ENCODE data around the gene ZNF628.

DNA sequence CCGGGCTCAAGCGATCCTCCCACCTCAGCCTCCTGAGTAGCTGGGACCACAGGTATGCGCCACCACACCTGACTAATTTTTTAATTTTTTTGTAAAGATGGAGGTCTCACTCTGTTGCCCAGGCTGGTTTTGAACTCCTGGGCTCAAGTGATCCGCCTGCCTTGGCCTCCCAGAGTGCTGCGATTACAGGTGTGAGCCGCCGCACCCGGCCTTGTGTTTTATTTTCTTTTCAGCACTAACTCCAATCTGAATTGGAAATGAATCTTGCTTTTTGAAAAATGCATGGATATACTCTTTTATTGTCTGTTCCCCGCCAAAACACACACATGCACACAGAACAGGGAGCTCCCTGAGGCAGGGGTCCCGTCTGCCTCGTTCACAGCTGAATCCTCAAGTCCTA is 13.7 kb upstream of the ZNF628 start:
- TF ChIP-seq, protein P1, sequence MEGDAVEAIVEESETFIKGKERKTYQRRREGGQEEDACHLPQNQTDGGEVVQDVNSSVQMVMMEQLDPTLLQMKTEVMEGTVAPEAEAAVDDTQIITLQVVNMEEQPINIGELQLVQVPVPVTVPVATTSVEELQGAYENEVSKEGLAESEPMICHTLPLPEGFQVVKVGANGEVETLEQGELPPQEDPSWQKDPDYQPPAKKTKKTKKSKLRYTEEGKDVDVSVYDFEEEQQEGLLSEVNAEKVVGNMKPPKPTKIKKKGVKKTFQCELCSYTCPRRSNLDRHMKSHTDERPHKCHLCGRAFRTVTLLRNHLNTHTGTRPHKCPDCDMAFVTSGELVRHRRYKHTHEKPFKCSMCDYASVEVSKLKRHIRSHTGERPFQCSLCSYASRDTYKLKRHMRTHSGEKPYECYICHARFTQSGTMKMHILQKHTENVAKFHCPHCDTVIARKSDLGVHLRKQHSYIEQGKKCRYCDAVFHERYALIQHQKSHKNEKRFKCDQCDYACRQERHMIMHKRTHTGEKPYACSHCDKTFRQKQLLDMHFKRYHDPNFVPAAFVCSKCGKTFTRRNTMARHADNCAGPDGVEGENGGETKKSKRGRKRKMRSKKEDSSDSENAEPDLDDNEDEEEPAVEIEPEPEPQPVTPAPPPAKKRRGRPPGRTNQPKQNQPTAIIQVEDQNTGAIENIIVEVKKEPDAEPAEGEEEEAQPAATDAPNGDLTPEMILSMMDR (conservative IDR thresholded peaks at IDR 0.05; ENCODE audit: low read depth, low read length): no peak
- TF ChIP-seq BHLHE40 (IDR thresholded peaks at IDR 0.05; ENCODE audit: low read depth, low read length): no peak
